ENCODE measurements around the gene MARK1. TPM values are rescaled to one million over a fixed set of nuclear protein-coding genes. Genes with fewer than 3 reads are reported as not detected.
A peak's percentile ranks its signal among the peaks of the same experiment; 100 is the strongest.

Gene MARK1
- total and polyA plus RNA-seq, 2 of the 13 experiments (the other 11 are each of a cell fraction or from before 2014, with no cell fraction given): not detected

GRCh38 chr1:220690140-220691052, 162.5 kb downstream of the MARK1 start, which contains the start of gene C1orf115 (continued):
- TF ChIP-seq ZIK1 (CRISPR knock-in tag; IDR thresholded peaks at IDR 0.05; ENCODE audit: borderline replicate concordance, low read depth) (no peak), SRSF1 (optimal IDR thresholded peaks at IDR 0.05; ENCODE audit: low read depth, low read length) (peak; percentile 94), SNAPC2 (CRISPR knock-in tag; IDR thresholded peaks at IDR 0.05) (no peak), RNF2 (conservative IDR thresholded peaks at IDR 0.05; ENCODE audit: low read depth) (0 out of 2 replicates have a peak, but pooled peaks have one; percentile 44), PAX8 (CRISPR knock-in tag; IDR thresholded peaks at IDR 0.05; ENCODE audit: borderline replicate concordance) (no peak; the same call in 1 of the 2 replicates), ATF2 (CRISPR knock-in tag; IDR thresholded peaks at IDR 0.05) (no peak), CBX1 (IDR thresholded peaks at IDR 0.05; ENCODE audit: low read depth) (peak; percentile 63), POLR2AphosphoS5 (IDR thresholded peaks at IDR 0.05; ENCODE audit: low read depth, low read length) (peak; percentile 80), E2F5 (CRISPR knock-in tag; conservative IDR thresholded peaks at IDR 0.05) (no peak), ZNF547 (CRISPR knock-in tag; IDR thresholded peaks at IDR 0.05) (peak; percentile 70; the same call in 1 of the 2 replicates), ZNF709 (CRISPR knock-in tag; IDR thresholded peaks at IDR 0.05) (no peak; the same call in 1 of the 2 replicates), IKZF1 (IDR thresholded peaks at IDR 0.05) (no peak), RFX3 (CRISPR knock-in tag; IDR thresholded peaks at IDR 0.05) (no peak), IKZF5 (CRISPR knock-in tag; IDR thresholded peaks at IDR 0.05) (peak; percentile 66), ZMAT3 (CRISPR knock-in tag; conservative IDR thresholded peaks at IDR 0.05) (peak; percentile 77), HMG20B (CRISPR knock-in tag; conservative IDR thresholded peaks at IDR 0.05) (no peak), CCAR2 (optimal IDR thresholded peaks at IDR 0.05; ENCODE audit: low read depth, low read length) (no peak), ZNF878 (CRISPR knock-in tag; IDR thresholded peaks at IDR 0.05) (0 out of 2 replicates have a peak, but pooled peaks have one; percentile 42), KDM5B (CRISPR knock-in tag; IDR thresholded peaks at IDR 0.05; ENCODE audit: borderline replicate concordance) (peak; percentile 85; the same call in 1 of the 2 replicates), ZNF761 (CRISPR knock-in tag; conservative IDR thresholded peaks at IDR 0.05) (0 out of 2 replicates have a peak, but pooled peaks have one; percentile 24), ZFYVE20 (CRISPR knock-in tag; IDR thresholded peaks at IDR 0.05; ENCODE audit: borderline replicate concordance, low read depth) (no peak), CHD2 (IDR thresholded peaks at IDR 0.05; ENCODE audit: low read depth, low read length) (no peak), PCBP1 (IDR thresholded peaks at IDR 0.05; ENCODE audit: borderline replicate concordance, low read depth, low read length) (no peak), ZNF263 (CRISPR knock-in tag; IDR thresholded peaks at IDR 0.05) (peak; percentile 77), ZNF12 (CRISPR knock-in tag; IDR thresholded peaks at IDR 0.05) (peak; percentile 60), NFE2L2 (IDR thresholded peaks at IDR 0.05; ENCODE audit: low read length) (no peak), SMYD3 (CRISPR knock-in tag; IDR thresholded peaks at IDR 0.05) (no peak), U2AF1 (optimal IDR thresholded peaks at IDR 0.05; ENCODE audit: low read depth, low read length) (peak; percentile 71), ZNF550 (CRISPR knock-in tag; IDR thresholded peaks at IDR 0.05; ENCODE audit: borderline replicate concordance) (no peak), RBM22 (optimal IDR thresholded peaks at IDR 0.05; ENCODE audit: low read length) (no peak)
